GM19025 (cell line): ENCODE results near the gene DAB1.

Source experiments
- ATAC-seq: cut with Tn5 transposase; IDR thresholded peaks from one replicate; pipeline ENCODE4 v1.9.1; 2021; ENCODE audit warnings: mild to moderate bottlenecking, low read depth, moderate library complexity; ENCODE audit not compliant: unreplicated experiment

DAB1 gene

DNA sequence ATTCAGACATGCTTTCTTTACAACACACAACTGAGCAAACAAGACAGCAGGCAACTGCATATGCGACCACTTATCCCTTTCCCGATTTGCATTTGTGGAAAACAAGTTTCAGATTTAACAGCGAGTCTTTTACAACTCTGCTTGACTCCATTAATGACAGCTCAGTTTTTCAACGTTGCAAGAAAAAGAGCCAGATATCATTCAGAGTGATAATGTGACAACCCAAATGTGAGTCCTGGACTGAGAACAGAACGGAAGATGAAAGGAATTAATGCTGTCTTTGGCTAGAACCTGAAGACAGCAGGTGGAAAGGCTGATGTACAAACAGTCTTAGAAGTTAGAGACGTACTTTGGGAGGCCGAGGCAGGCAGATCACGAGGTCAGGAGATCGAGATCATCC, 375.0 kb downstream of the DAB1 start:
- ATAC-seq: no peak

DNA sequence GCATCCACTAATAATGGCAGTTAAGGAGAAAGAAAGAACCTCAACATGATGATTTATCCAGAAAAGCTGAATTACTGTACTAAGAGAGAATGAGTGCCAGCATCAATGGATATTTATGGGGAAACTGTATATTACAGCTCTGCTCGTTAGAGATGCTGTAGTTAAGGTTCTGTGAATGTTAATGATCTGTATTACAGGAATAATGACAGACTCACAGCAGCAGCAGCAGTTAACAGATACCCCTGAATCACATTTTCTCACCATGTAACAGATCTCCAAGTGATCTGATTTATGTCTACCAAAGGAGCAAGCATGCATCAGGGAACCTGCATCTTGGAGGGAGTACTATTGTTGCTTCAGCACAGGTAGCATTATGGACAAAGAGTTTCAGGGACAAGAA, 377.4 kb downstream of the DAB1 start:
- no peak for ATAC-seq

DNA sequence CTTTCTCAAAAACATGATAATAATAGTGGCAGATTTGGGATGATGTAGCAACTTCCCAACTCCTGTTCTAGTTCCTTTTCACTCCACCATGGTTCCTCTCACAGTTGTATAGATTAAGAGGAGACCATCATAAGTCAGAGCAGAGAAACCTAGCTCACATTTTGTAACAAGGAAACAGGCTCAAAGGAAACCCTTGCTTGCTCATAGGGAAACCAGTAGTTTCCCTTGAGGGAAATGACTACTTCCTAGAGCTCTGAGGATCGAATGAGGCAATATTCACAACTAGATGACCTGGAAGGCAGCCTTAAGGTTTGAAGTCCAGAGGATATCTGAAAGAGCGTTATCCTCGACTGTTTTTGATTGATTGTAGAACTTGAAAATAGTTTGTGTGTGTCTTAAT, 382.0 kb downstream of the DAB1 start:
- ATAC-seq: no peak

DNA sequence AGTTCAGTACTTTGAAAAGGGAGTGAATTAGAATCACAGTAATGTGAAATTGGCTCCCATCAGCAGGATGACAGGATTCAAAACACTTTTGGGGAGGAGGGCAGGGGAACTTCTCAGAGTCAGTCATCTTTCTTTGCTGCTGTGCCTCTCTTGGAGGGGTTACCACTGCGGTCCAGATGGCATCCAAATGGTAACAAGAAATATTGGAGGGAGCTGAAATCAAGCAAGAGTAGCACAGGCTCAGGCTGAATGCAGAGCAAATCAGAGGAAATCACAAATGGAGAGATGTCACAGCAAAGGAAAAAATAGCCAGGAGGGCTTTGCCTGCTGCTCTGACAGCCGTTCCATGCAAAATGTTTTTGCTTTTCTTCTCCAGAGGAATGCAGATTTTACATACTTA, 383.0 kb downstream of the DAB1 start:
- ATAC-seq: no peak

DNA sequence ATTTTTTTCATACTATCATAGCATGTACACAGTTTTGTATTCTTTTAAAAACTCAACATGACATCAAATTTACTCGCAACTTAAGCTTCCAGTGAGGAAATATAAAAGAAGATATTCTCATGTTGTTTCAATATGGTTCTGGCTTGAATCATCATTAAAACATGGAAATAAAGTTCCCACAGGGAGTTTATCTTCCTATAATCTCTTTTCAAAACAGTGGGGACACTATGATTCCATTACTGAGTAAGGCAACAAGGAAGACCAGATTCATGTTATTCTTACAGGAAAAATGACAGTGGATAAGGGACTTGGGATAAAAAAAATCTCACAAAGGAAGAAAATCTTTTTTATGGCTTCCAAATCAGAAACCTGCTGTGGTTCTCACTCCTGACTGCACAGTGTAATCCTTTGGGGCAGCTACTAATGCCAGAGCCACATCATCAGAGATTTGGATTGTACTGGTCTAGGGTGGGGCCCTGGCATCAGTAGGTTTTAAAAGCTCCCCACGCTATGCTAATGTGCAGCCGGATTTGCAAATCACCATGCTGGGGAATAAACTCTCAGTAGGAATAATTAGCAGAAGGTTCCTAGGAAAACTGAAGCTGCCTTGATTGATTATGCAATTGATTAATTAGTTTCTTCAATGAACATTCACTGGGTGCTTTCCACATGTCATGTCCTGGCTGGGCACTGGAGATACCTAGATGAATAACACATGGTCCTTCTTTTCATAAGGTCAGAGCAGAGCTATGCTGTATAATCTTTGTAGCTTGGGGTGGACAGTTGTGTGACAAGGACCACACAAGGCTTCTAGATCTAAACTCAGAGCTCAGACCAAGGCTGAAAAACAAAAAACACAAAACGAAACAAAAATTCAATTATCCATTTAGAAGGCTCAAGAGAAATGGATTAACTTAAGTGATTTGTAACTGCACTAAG, 386.9 kb downstream of the DAB1 start:
- ATAC-seq: no peak

DNA sequence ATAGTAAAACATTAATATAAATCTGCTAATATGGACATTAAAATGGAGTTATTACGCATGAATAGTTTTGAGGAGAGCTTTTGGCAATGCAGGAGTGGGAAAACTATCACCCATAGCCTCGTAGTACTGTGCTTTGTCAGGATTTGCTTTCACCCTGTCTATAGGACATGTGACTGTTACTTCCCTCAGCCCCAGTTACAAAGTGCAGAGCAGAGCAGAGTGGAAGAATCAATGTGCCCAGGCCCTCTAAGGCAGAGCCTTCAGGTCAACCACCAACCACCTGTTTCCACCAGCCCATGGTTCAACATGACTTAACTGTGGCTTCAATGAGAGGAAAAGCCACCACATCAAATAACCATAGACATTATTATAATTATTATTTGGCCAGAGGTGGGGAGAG, 389.1 kb downstream of the DAB1 start:
- no peak for ATAC-seq

DNA sequence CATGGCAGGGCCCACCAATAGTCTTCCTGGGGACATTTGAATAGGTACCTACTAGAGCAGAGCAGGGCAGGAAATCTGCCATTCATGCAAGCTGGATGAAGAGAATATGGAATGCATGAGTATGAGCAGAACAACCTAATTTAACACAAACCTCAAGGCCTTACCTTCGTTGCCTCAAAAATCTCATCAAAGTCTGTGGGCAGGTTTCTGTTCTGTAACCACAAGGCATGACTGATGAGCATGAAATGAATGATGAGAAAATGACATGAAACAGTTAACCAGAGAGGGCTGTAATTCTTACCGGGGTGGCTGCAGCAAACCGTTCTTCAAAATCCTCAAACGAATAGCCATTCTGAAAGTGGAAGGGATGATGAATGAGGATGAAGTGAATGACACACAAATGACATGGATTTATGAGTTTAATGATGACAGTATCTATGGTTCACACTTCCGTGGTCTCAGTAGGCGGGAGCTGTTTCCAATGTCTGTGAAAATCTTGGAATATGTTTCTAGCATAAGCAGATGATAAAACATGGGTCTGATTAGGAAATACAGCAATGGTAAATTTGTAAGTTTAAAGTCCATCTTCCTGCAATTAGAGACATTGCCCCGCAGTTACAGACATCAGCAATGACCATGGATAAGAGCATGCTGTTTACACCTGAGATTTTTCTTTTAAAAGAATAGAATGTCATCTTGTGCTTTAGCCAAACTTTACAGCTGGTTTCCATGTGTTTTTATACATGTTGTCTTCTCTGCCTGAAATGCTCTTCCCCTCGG, 390.4 kb downstream of the DAB1 start:
- ATAC-seq: no peak

DNA sequence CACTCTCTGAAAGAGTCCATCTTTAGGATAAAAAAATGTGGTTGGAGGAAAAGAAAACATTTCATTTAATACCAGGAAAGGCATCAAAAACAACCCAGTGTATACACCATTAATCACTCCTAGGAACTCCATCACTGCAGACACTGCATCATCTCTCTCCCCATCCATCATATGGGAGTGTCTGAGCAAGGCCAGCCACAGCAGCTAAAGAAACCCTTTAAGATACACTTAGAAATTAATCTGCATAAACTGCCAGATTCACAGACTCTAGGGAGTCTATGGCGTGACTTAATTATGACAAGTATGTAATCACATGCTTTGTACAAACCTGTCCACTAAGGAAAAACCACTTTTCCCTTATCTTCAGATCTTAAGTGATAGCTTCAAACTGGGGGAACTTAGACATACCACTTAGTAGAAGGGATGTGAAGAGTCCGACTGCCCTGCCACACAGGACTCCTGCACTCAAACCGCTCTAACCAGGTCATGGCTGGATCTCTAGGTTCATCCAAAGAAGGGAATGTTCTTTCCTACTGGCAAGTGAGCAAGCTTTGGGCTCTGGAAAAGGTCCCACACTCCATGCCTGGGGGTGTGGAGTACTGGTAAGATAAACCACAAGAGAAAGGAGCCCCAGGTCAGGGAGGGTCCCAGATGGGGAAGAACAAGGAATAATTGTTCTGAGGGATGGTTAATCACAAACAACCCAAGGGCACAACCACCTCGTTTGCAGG, 397.1 kb downstream of the DAB1 start:
- no peak for ATAC-seq

DNA sequence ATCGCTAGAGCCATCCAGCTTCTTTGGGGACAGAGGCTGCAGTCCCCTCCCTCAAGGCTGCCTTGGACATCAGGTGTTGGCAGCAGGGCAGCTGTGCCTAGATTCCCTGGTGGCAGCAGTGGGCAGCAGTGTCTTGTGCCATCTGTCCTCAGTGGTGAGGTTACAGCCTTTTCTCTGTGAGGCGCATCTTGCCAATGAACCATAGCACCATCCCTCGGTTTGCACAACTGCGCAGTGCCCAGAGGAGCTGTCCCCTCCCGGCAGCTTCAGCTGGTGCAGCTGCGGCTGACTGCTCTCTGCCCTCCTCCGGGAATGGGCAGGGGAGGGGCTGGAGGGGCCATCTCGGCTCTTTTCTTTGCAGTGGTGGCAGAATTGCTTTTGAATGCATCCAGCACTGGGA, 399.0 kb downstream of the DAB1 start:
- no peak for ATAC-seq

DNA sequence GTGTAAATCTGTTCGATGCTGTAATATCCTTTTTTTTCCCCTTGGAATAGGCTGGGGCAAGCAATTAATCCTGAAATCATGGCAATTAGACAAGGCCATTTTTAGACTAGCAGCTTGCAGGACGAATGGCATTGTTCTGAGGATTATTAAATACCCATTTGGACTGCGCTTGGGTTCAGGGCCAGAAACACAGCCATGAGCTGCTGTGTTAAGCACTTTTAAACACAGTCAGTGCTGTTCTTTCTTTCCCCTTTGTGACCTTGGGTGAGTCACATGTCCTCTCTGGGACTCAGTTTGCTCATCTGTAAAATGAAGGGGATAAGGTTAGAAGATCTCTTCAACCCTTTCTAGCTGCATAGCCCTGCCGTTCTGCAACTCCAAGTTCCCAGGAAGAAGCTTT, 399.4 kb downstream of the DAB1 start:
- no peak for ATAC-seq

DNA sequence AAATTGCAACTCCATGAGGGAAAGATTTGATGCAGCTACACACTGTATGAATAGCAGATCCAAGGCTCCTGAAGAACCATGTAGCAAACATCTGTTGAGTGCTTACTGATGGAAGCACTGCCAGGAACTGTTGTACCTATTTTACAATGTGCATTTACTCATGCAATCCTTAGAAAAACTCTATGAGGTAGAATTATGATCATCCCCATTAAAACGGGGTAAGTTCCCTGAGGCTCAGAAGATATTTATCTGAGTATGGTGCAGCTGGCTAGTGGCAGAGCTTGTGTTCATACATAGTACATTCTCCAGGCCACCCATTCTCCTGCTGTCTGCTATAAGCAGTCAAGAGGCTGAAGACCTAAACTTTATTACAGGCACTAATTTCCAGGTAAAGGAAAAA, 403.6 kb downstream of the DAB1 start:
- no peak for ATAC-seq

DNA sequence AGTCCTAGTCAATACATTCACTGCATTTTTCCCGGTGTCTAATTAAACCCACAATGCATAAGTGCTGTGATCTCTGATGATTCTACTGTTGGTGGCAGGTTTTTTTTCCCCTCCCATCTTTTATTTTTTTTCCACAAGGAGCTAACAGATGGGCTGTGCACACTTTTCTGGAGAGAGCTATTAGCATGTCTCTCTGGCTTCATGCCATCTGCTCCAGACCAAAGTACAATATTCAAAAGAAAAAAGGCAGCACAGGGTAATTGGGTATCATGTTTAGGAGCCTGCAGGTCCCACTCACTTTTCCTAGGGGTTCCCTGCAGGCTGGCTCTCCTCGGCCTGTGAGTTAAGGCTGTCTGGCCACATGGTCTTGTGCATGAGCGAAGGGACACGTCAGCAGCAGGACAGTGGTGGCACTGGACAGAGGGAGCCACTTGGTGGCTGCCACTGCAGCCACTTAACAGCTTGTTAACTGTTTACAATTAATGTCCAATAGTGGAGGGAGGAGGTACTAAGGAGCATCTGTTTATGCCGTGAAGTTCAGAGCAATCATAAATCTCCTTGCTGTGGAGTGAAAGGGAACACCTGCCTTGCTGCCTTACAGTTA, 404.5 kb downstream of the DAB1 start:
- no peak for ATAC-seq

DNA sequence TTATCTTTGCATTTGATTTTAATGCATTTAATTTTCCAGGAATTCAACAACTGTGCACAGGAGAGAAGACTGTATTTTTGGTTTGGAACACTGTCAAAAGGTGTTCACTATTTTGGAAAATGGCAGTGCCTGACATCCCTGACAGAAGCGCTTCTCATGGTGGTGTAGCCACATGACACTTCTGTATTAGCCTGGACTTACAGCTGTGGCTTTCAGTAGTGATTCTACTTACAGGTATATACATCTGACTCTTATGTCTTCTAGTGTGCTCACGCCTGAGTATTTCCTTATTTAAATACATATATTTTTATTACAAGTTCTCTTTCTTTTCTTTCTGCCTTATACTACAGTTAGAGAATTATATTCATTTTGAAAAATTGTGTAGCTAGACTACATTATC, 405.7 kb downstream of the DAB1 start:
- no peak for ATAC-seq

DNA sequence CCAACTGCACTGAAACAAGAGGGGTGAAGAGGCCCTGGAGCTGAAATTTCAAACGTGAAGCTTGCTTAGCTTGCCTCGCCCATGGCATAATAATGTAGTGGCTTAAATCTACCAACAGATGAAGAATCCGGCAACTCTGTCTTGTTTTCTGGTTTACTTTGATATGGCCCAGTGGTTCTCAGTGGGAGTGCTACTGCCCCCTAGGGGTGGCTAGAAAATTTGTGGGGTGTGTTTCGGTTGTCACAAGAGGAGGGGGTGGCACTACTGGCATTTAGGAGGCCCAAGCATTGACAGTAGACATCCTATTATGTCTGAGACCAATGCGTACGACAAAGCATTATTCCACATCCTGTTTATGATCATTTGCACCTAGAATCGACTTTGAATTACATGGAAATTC, 406.1 kb downstream of the DAB1 start:
- no peak for ATAC-seq

DNA sequence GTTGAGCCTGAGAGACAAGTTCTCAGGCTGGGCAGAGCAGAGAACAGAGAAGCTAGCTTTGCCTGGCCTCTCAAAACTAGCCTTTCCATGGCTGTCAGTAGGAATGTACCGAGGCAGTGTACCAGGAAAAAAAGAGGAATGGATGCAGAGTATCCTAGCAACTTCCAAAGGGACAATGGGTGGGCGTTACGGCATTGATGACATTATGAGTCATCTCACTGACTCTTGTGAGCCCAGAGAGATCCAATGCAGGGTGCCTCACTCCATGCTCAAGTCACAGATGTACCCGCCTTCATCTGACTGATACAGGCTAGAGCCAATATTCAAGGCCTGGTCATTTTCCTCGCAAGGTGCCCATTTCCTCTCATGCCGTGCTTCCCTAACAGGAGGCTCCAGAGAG, 406.7 kb downstream of the DAB1 start:
- no peak for ATAC-seq

DNA sequence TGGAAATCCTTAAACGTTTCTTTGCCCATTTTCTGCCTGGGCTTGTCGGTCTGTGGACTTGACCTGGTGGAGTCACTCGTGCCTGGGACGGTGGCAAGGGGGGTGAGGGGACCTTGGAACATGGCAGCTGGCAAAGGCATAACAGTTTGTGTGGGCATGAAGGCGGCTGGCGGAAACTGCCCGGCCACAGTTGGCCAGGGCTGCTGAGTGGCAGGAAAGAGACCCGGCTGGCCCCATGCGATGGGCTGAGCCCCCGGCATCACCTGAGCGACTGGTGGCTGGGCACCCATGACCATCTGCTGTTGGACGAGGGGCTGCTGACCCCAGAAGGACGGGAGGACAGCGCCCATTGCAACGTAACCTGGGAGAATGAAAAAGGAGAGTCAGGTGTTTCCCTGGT, 408.8 kb downstream of the DAB1 start:
- ATAC-seq: no peak

DNA sequence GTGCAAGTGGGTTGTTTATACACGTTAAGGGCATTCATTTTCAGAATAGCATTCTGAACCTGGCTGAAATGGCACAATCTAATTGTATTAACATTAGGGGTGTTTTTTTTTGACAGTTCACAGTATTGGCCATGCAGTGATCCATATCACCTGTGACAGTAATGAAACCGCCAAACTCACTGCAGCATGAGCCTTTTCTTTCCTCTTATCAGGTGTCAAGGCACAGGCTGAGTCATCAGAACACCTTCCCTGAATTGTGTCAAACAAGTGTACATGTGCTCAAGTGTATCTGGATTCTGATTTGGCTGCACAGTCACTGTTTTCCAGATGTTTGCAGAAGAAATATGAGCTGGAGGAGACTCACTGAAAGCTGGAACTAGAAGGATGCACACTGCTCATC, 410.3 kb downstream of the DAB1 start:
- ATAC-seq: no peak

DNA sequence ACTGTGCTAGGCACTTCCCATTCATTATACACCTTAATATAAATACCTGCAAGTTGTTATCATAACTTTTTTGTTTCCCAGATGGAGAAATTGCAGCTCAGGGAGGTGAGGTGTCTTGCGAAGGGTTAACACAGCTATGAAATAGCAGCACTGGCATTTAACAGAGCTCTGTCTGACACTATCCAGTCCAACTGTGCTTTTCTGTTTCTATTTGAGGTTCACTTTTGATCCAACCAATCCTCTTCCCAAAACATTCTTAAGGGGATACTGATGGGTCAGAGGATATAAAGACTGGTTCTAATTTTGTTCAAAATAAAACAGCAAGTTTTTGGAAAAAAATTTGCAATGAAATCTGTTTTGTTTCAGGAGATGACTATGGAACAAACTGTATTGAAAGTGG, 411.5 kb downstream of the DAB1 start:
- ATAC-seq: no peak

DNA sequence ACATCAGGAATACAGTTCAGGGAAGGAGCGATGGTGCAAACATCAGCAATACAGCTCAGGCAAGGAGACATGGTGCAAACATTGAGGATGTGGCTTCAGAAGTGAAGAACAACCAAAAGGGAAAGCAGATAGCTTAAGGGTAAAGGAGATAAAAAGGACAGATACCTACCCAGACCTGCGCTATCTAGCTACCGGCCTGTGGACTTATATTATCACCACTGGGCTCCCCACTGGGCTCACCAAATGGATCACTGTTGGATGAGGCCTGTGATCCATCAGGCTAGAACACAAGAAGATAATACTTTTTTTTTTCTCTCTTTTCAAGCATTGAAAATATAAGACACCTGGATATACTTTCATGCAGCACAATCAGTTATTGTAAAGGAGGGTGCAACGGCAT, 413.3 kb downstream of the DAB1 start:
- no peak for ATAC-seq

DNA sequence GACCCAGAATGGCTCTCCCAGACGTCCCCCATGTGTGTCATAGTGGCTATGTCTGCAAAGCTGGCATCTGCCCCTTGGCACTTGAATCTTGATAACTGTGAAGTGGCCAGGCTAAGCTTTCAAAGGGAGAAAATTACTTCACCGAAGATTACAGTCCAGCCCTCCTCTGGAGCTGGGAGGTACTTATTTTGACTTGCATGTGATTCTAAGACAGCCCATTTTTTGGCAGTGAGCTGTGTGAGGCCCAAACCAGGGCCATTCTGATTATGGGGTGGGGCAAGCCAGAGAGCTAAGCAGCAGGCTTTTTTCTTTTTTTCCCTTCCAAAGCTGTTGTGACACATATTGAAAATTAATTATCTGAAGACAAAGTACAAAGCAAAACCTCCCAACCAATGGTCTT, 415.9 kb downstream of the DAB1 start:
- ATAC-seq: no peak

DNA sequence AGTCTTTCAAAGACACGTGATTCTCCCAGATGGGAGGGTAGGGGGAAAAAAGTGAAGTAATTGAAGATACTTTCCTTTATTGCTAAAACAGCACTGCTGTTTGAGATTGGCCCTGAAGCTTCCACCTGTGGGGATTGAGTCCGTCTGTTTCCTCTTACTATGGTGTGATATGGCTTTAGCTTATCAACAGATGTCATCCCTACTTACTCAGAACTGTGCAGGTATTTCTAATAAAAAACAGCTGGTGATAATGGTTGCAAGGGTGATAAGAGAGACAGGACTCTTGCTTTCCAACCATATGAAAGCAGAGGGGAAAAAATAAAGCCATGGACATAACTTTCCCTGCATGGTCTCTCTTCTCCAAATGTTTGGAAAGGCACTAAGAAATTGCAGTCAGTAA, 416.4 kb downstream of the DAB1 start:
- ATAC-seq: no peak
